ENCODE data around the gene ADAMTS2. TPM values are rescaled to one million over a fixed set of nuclear protein-coding genes. Genes with fewer than 3 reads are reported as not detected.

ADAMTS2 gene
- total and polyA plus RNA-seq, 2 of the 8 experiments (the other 6 are each of a cell fraction or from before 2014, with no cell fraction given) = 6.6 to 7.3 TPM

- Histone ChIP-seq H3K23ac (ENCODE audit: insufficient read length) (no peak overlapping the region), H2BK12ac (ENCODE audit: low read depth, low read length) (no peak overlapping the region), H2AFZ (ENCODE audit: low read length) (no peak overlapping the region), H2BK20ac (ENCODE audit: low read length) (no peak overlapping the region), H3K36me3 (ENCODE audit: control insufficient read depth in 2 of 4, insufficient read depth in 4 of 4, low read length in 3 of 4) (no peaks in the 10 kb centered on the region), H3K4me1 (replicated peaks in 1 of 4; ENCODE audit: control insufficient read depth in 3 of 4, insufficient read depth in 4 of 4, low read length in 3 of 4) (no peaks in the 10 kb centered on the region; a peak in 1 of 7 replicates), H4K91ac (replicated peaks; ENCODE audit: insufficient read length, low read length) (no peak overlapping the region), H3K9me3 (ENCODE audit: insufficient read depth in 2 of 2, low read depth in 1 of 2, low read length in 1 of 2) (peaks cover 3% of the 10 kb centered on the region in 2 experiments; a peak in 1 of 4 replicates), H4K20me1 (replicated peaks in 1 of 2; ENCODE audit: control insufficient read depth in 1 of 2, insufficient read depth in 2 of 2, low read length in 2 of 2) (no peaks in the 10 kb centered on the region), H3K79me2 (ENCODE audit: control insufficient read depth in 1 of 2, insufficient read depth in 2 of 2, low read length in 2 of 2) (no peaks in the 10 kb centered on the region), H3K23me2 (ENCODE audit: low read depth, low read length) (peaks cover 2% of the 10 kb centered on the region; the same call in 1 of the 2 replicates), H2AK5ac (ENCODE audit: low read depth, low read length) (no peak overlapping the region), H3K4ac (replicated peaks; ENCODE audit: insufficient read length, low read depth, low read length) (no peak overlapping the region), H3K56ac (replicated peaks; ENCODE audit: insufficient read length, low read depth, low read length) (no peak overlapping the region), H3K4me2 (ENCODE audit: insufficient read depth in 1 of 2, low read depth in 2 of 2, low read length in 2 of 2) (no peak overlapping the region), H3K9ac (replicated peaks in 1 of 4; ENCODE audit: extremely low read depth in 1 of 4, low read depth in 3 of 4, low read length in 3 of 4) (no peak overlapping the region), H3K79me1 (ENCODE audit: low read depth, low read length) (no peaks in the 10 kb centered on the region), H2BK15ac (ENCODE audit: low read length) (no peak overlapping the region), H3K18ac (ENCODE audit: extremely low read depth, low read length) (no peak overlapping the region), H3K27ac (ENCODE audit: low read depth, low read length) (no peak overlapping the region), H3K14ac (ENCODE audit: insufficient read length) (no peak overlapping the region), H3K27me3 (replicated peaks in 1 of 4; ENCODE audit: control insufficient read depth in 3 of 4, extremely low read depth in 1 of 4, insufficient read depth in 3 of 4, low read length in 3 of 4) (no peaks in the 10 kb centered on the region; a peak in 1 of 7 replicates), H4K5ac (ENCODE audit: insufficient read length, low read depth, low read length) (no peak overlapping the region), H4K8ac (ENCODE audit: extremely low read depth, insufficient read depth, low read length) (no peak overlapping the region), H2BK120ac (replicated peaks; ENCODE audit: low read depth, low read length) (no peak overlapping the region), H2BK5ac (ENCODE audit: low read depth, low read length) (no peak overlapping the region), H3K4me3 (ENCODE audit: extremely low read depth in 1 of 4, insufficient read depth in 2 of 4, low read depth in 3 of 4, low read length in 4 of 4) (no peak overlapping the region)
- FAIRE-seq = no peak
- ChIA-PET POLR2A (ENCODE audit: partially characterized antibody) (no interaction called here), CTCF (ENCODE audit: partially characterized antibody) (interaction anchor here (0.6 to 1.8 kb wide), 3 partner anchors 10 to 217 kb away, joined by 3 to 4 read pairs (median 4); no protein-coding TSS in a partner anchor)
- no peak for DNase-seq (ENCODE audit: low read depth in 1 of 2, low spot score in 2 of 2)
- WGBS, 2 experiments (ENCODE audit: extremely low coverage in 1 of 2, insufficient coverage in 1 of 2, insufficient read length in 1 of 2, insufficient replicate concordance in 2 of 2, low coverage in 1 of 2, low lambda C conversion rate in 2 of 2, missing lambda C conversion rate in 1 of 2) = 86% methylated on average over 8 of the region's 8 CpGs; no CpG with 5 or more reads in 1 of the 2 experiments
- TF ChIP-seq POLR2A (IDR thresholded peaks at IDR 0.05; ENCODE audit: control extremely low read depth in 1 of 2, low read depth in 2 of 2, low read length in 2 of 2) = no peak
- no peak for TF ChIP-seq ATF2 (IDR thresholded peaks at IDR 0.05; ENCODE audit: low read length)
- TF ChIP-seq HDAC2 (IDR thresholded peaks at IDR 0.05; ENCODE audit: borderline replicate concordance in 1 of 2, low read depth in 2 of 2, low read length in 2 of 2) = no peak
- no peak for TF ChIP-seq HDAC6 (IDR thresholded peaks at IDR 0.05; ENCODE audit: low read depth, low read length)
- TF ChIP-seq CTCF (IDR thresholded peaks at IDR 0.05; ENCODE audit: control extremely low read depth in 1 of 3, insufficient read depth in 1 of 3, low read depth in 1 of 3, low read length in 3 of 3) = no peak
- no peak for TF ChIP-seq ATF3 (IDR thresholded peaks at IDR 0.05; ENCODE audit: insufficient read depth, low read depth, low read length)
- TF ChIP-seq CEBPB (IDR thresholded peaks at IDR 0.05; ENCODE audit: low read depth, low read length) = no peak
- TF ChIP-seq KDM4A (IDR thresholded peaks at IDR 0.05; ENCODE audit: low read depth, low read length, severe bottlenecking) = no peak
- no peak for TF ChIP-seq MAX (IDR thresholded peaks at IDR 0.05)
These were observed 37.2 kb upstream of the ADAMTS2 start for GRCh38 chr5:179382486-179382885.
